ACHN (cell line): ENCODE results near the gene RAD54L.
"Not testable (repeated sequence)": the region's sequence is repeated elsewhere in the genome, so short reads cannot be mapped to it uniquely, and the experiment has no call there.

Source experiments
- DNase-seq: peaks from one replicate; pipeline ENCODE4 v3.0.0-alpha.2; 2015
- in situ Hi-C: cut with HindIII; loops from 2 replicates; pipeline ENCODE4 v1.10.0; 2017; ENCODE audit warnings: low sequenced_read_pairs, low pct_ligation_motif_present, low pct_unique_long_range_greater_than_20kb

RAD54L gene

GRCh38 chr1:46306159-46306530, 58.6 kb downstream of the RAD54L start:
- no peak for DNase-seq
- in situ Hi-C loops: no loop called here

- in situ Hi-C loops: no loop called here
- no peak for DNase-seq
Measured at GRCh38 chr1:46309401-46310159, 62.0 kb downstream of the RAD54L start.

GRCh38 chr1:46310321-46310720, 62.8 kb downstream of the RAD54L start:
- in situ Hi-C loops: no loop called here
- no peak for DNase-seq

- no peak for DNase-seq
- in situ Hi-C loops: no loop called here
Measured at GRCh38 chr1:46315669-46316403, 68.3 kb downstream of the RAD54L start.

GRCh38 chr1:46317323-46317722, 69.8 kb downstream of the RAD54L start:
- DNase-seq: no peak
- in situ Hi-C loops: no loop called here

- DNase-seq, in situ Hi-C loops: not testable (repeated sequence)
Measured at GRCh38 chr1:46319301-46319700, 71.7 kb downstream of the RAD54L start.

- in situ Hi-C loops, DNase-seq: not testable (repeated sequence)
Measured at GRCh38 chr1:46319960-46320914, 72.7 kb downstream of the RAD54L start.

- in situ Hi-C loops, DNase-seq: not testable (repeated sequence)
Measured at GRCh38 chr1:46322191-46322590, 74.6 kb downstream of the RAD54L start.

- DNase-seq: peak; percentile 48
- in situ Hi-C loops: not testable (repeated sequence)
Measured at GRCh38 chr1:46325285-46326076, 77.9 kb downstream of the RAD54L start.
